CD4-positive, alpha-beta memory T cell (primary cell): ENCODE measurements around the gene MAPKAP1. TPM values are rescaled to one million over a fixed set of nuclear protein-coding genes. Genes with fewer than 3 reads are reported as not detected.
"Not testable (repeated sequence)": the region's sequence is repeated elsewhere in the genome, so short reads cannot be mapped to it uniquely, and the experiment has no call there.

ENCODE experiments used
- CTCF ChIA-PET: fragments of 350-600 bp; sonication (Branson Sonifier 250); formaldehyde crosslinking; loops from one replicate; lab custom pipeline; 2021; ENCODE audit warnings: inconsistent platforms; ENCODE audit not compliant: partially characterized antibody; lab: Charles Lee
- POLR2A ChIA-PET: fragments of 350-600 bp; sonication (Branson Sonifier 250); formaldehyde crosslinking; loops from one replicate; lab custom pipeline; 2021; ENCODE audit not compliant: partially characterized antibody; lab: Charles Lee
- DNase-seq, 5 donors: peaks; one replicate each; pipeline versions ENCODE4 v3.0.0 to v3.0.0-alpha.2; 2020 to 2022; ENCODE audit warnings: mixed read lengths in 1 of 5
- H3K27ac ChIP-seq: one replicate; pipeline ENCODE4 v1.7.0; 2013; ENCODE audit warnings: low read depth, low read length
- H3K27me3 ChIP-seq: 2 replicates; pipeline ENCODE4 v1.7.0; 2013; ENCODE audit warnings: mild to moderate bottlenecking, low read length, moderate library complexity; ENCODE audit not compliant: insufficient read depth
- H3K36me3 ChIP-seq: 2 replicates; pipeline ENCODE4 v1.7.0; 2013; ENCODE audit warnings: mild to moderate bottlenecking, low read length, moderate library complexity; ENCODE audit not compliant: insufficient read depth
- H3K4me1 ChIP-seq: 2 replicates; pipeline ENCODE4 v1.7.0; 2013; ENCODE audit warnings: mild to moderate bottlenecking, low read length, moderate library complexity; ENCODE audit not compliant: insufficient read depth
- H3K4me3 ChIP-seq, 2 donors: one replicate each; pipeline ENCODE4 v1.7.0; 2013; ENCODE audit warnings: low read length in 2 of 2, mild to moderate bottlenecking in 1 of 2
- H3K9me3 ChIP-seq, 2 donors: one replicate each; pipeline ENCODE4 v1.7.0; 2013; ENCODE audit warnings: low read length in 2 of 2, control low read depth in 1 of 2; ENCODE audit not compliant: control insufficient read depth in 1 of 2
- H3K27ac Mint-ChIP-seq, 7 donors: one replicate each; pipeline ENCODE4 v1.8.0; 2020 to 2021; ENCODE audit warnings: mixed read lengths in 7 of 7, mild to moderate bottlenecking in 6 of 7, inconsistent platforms in 3 of 7, moderate library complexity in 3 of 7
- H3K27me3 Mint-ChIP-seq, 2 donors: one replicate each; pipeline ENCODE4 v1.8.0; 2020 to 2021; ENCODE audit warnings: mixed read lengths in 2 of 2
- H3K36me3 Mint-ChIP-seq, 2 donors: one replicate each; pipeline ENCODE4 v1.8.0; 2020 to 2021; ENCODE audit warnings: mixed read lengths in 2 of 2, inconsistent platforms in 1 of 2, mild to moderate bottlenecking in 1 of 2
- H3K4me1 Mint-ChIP-seq, 4 donors: one replicate each; pipeline ENCODE4 v1.8.0; 2020 to 2021; ENCODE audit warnings: mixed read lengths in 4 of 4, mild to moderate bottlenecking in 1 of 4
- H3K4me3 Mint-ChIP-seq, 8 donors: one replicate each; pipeline ENCODE4 v1.8.0; 2020 to 2021; ENCODE audit warnings: mixed read lengths in 8 of 8, mild to moderate bottlenecking in 7 of 8, moderate library complexity in 6 of 8, inconsistent platforms in 3 of 8
- H3K9me3 Mint-ChIP-seq, 8 donors: one replicate each; pipeline ENCODE4 v1.8.0; 2020 to 2021; ENCODE audit warnings: mixed read lengths in 8 of 8, mild to moderate bottlenecking in 5 of 8, inconsistent platforms in 3 of 8, moderate library complexity in 1 of 8
- intact Hi-C: fragments of 100-400 bp; cut with micrococcal nuclease; formaldehyde crosslinking; loops from one replicate; pipeline ENCODE4 v1.15.1; 2023
- polyA plus RNA-seq, 2 donors: library from polyadenylated mRNA; unstranded; fragments of 300-500 nt; fragmentation: Illumina TruSeq; gene quantifications; one replicate each; pipeline ENCODE4 v1.2.3, GENCODE V29; 2021
- total RNA-seq, 2 experiments: library from RNA; stranded (reverse); gene quantifications; one replicate each; pipeline ENCODE4 v1.2.3, GENCODE V29; 2021

Gene MAPKAP1
- total and polyA plus RNA-seq, 4 experiments from 2014 or later, result 51.6 to 59.1 (median 55.8) TPM

DNA sequence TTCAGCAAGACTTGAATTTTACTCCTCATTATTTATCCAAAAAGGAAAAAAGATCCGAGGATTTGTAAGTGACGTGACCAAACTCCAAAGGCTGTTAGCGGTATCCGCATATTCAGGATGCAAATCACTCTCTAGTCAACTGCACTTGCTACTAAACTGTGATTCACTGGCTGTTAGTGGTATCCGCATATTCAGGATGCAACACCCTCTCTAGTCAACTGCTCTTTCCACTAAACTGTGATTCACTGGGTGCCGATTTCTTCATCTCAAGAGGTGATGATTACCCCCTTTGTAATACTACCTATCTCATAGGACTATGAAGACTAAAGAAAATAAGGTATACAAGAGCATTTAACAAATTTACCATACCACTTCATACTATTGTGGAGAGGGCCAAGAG, 5.7 kb downstream of the MAPKAP1 start:
- no peak for DNase-seq
- Histone ChIP-seq H3K27me3 (no peaks in the 10 kb centered on the region), H3K4me1 (peaks cover 24% of the 10 kb centered on the region), H3K4me3 (no peak overlapping the region), H3K36me3 (no peaks in the 10 kb centered on the region), H3K27ac (no peak overlapping the region), H3K9me3 (no peaks in the 10 kb centered on the region)
- Mint-ChIP-seq H3K9me3 (no peaks in the 10 kb centered on the region), H3K36me3 (peaks cover 0 to 7% of the 10 kb centered on the region in 2 donors), H3K4me3 (no peak overlapping the region), H3K4me1 (peaks cover 38 to 70% (median 48%) of the 10 kb centered on the region in 4 donors), H3K27ac (no peak overlapping the region), H3K27me3 (no peaks in the 10 kb centered on the region)
- POLR2A ChIA-PET, result no interaction called here
- intact Hi-C loops, result no loop called here
- CTCF ChIA-PET, result no interaction called here

- peaks cover 18% of the 10 kb centered on the region for H3K4me1 ChIP-seq
- H3K27ac ChIP-seq, result no peak overlapping the region
- H3K9me3 ChIP-seq, result no peaks in the 10 kb centered on the region
- DNase-seq, result no peak
- CTCF ChIA-PET, result no interaction called here
- no peaks in the 10 kb centered on the region for H3K36me3 ChIP-seq
- Mint-ChIP-seq H3K9me3 (no peaks in the 10 kb centered on the region), H3K27me3 (no peaks in the 10 kb centered on the region), H3K4me1 (peaks cover 33 to 67% (median 44%) of the 10 kb centered on the region in 4 donors), H3K27ac (peak overlapping the region in 1 of 7 donors; percentile 56), H3K36me3 (peaks cover 0 to 7% of the 10 kb centered on the region in 2 donors), H3K4me3 (peak overlapping the region in 2 of 8 donors; percentile 24 to 47)
- no peaks in the 10 kb centered on the region for H3K27me3 ChIP-seq
- intact Hi-C loops, result no loop called here
- POLR2A ChIA-PET, result no interaction called here
- H3K4me3 ChIP-seq, result no peak overlapping the region
Measured at GRCh38 chr9:125700791-125701190, 6.2 kb downstream of the MAPKAP1 start.

- Histone ChIP-seq H3K27ac (no peak overlapping the region), H3K4me3 (no peak overlapping the region), H3K36me3 (no peaks in the 10 kb centered on the region), H3K4me1 (peaks cover 9% of the 10 kb centered on the region), H3K9me3 (no peaks in the 10 kb centered on the region), H3K27me3 (no peaks in the 10 kb centered on the region)
- H3K36me3 Mint-ChIP-seq, result peaks cover 0 to 7% of the 10 kb centered on the region in 2 donors
- CTCF ChIA-PET, result no interaction called here
- no peak overlapping the region for H3K4me3 Mint-ChIP-seq
- H3K9me3 Mint-ChIP-seq, result no peaks in the 10 kb centered on the region
- H3K4me1 Mint-ChIP-seq, result peaks cover 29 to 58% (median 36%) of the 10 kb centered on the region in 4 donors
- intact Hi-C loops, result no loop called here
- DNase-seq, result no peak
- no peak overlapping the region for H3K27ac Mint-ChIP-seq
- POLR2A ChIA-PET, result no interaction called here
- H3K27me3 Mint-ChIP-seq, result no peaks in the 10 kb centered on the region
Measured at GRCh38 chr9:125699870-125700269, 7.1 kb downstream of the MAPKAP1 start.

DNA sequence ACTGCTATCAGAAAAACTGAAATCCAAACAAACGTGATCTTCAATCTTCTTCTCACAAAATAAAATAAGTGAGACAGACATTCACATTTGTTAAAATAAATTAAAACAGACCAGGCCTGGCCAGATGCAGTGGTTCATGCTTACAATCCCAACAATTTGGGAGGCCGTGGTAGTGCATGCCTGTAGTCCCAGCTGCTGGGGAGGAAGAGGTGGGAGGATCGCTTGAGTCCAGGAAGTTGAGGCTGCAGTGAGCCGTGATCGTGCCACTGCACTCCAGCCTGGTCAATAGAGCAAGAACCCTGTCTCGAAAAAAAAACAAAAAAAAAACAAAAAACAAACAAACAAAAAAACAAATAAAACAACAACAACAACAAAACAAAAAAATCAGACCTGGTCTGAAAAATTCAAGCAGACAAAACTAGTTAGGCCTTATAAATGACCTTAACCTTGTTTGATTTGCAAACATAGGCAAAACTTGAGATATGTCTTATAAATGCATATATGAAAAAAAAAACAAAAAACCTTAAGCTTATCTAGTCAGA, 10.8 kb downstream of the MAPKAP1 start:
- Mint-ChIP-seq H3K4me1 (peaks cover 15 to 45% (median 25%) of the 10 kb centered on the region in 4 donors), H3K9me3 (no peaks in the 10 kb centered on the region), H3K36me3 (peaks cover 2 to 5% of the 10 kb centered on the region in 2 donors), H3K4me3 (no peak overlapping the region), H3K27me3 (no peaks in the 10 kb centered on the region), H3K27ac (no peak overlapping the region)
- Histone ChIP-seq H3K9me3 (no peaks in the 10 kb centered on the region), H3K36me3 (no peaks in the 10 kb centered on the region), H3K4me1 (peaks cover 6% of the 10 kb centered on the region), H3K27ac (no peak overlapping the region), H3K4me3 (no peak overlapping the region), H3K27me3 (no peaks in the 10 kb centered on the region)
- DNase-seq, result no peak
- CTCF ChIA-PET, result no interaction called here
- POLR2A ChIA-PET, result no interaction called here
- intact Hi-C loops, result no loop called here

- H3K36me3 Mint-ChIP-seq, H3K27ac Mint-ChIP-seq, intact Hi-C loops, H3K9me3 Mint-ChIP-seq, DNase-seq, CTCF ChIA-PET, H3K4me1 ChIP-seq, H3K4me3 Mint-ChIP-seq, H3K27me3 ChIP-seq, H3K4me3 ChIP-seq, H3K27ac ChIP-seq, H3K36me3 ChIP-seq, H3K9me3 ChIP-seq, H3K27me3 Mint-ChIP-seq, POLR2A ChIA-PET: not testable (repeated sequence)
- peaks cover 15 to 46% (median 26%) of the 10 kb centered on the region in 4 donors for H3K4me1 Mint-ChIP-seq
Measured at GRCh38 chr9:125695548-125695947, 11.5 kb downstream of the MAPKAP1 start.

DNA sequence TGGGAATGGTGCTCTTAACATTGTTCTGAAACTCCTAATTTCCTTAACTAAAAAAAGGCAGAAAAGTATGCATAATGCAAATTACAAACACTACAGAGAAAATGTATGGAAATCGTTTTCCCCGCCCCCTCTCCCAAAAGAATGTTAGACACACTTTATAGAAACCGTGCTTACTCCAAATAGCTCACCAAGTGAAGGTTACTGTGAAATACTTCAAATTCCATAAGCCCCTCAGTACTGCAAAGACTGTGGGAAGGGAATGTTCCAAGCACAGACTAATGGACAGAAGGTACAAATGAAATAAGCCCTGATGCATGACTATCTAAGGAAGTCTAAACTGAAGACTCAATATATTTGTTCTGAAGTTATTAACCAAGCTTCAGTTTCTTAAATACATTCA, 12.5 kb downstream of the MAPKAP1 start:
- H3K9me3 ChIP-seq, result no peaks in the 10 kb centered on the region
- no peaks in the 10 kb centered on the region for H3K36me3 ChIP-seq
- H3K27ac Mint-ChIP-seq, result no peak overlapping the region
- H3K4me1 Mint-ChIP-seq, result peaks cover 14 to 38% (median 30%) of the 10 kb centered on the region in 4 donors
- no peaks in the 10 kb centered on the region for H3K9me3 Mint-ChIP-seq
- ChIA-PET CTCF (no interaction called here), POLR2A (no interaction called here)
- intact Hi-C loops, result no loop called here
- no peaks in the 10 kb centered on the region for H3K27me3 Mint-ChIP-seq
- no peak overlapping the region for H3K4me3 ChIP-seq
- no peak overlapping the region for H3K27ac ChIP-seq
- peak overlapping the region in 1 of 8 donors; percentile 13 for H3K4me3 Mint-ChIP-seq
- H3K27me3 ChIP-seq, result no peaks in the 10 kb centered on the region
- no peak for DNase-seq
- no peaks in the 10 kb centered on the region for H3K4me1 ChIP-seq
- H3K36me3 Mint-ChIP-seq, result peaks cover 13 to 14% of the 10 kb centered on the region in 2 donors

- H3K27ac Mint-ChIP-seq, H3K9me3 ChIP-seq, H3K4me3 ChIP-seq, H3K4me1 ChIP-seq, CTCF ChIA-PET, H3K27ac ChIP-seq, H3K27me3 Mint-ChIP-seq, H3K4me3 Mint-ChIP-seq, H3K27me3 ChIP-seq, DNase-seq, H3K36me3 ChIP-seq, POLR2A ChIA-PET, H3K9me3 Mint-ChIP-seq, intact Hi-C loops: not testable (repeated sequence)
- H3K36me3 Mint-ChIP-seq, result peaks cover 13 to 14% of the 10 kb centered on the region in 2 donors
- H3K4me1 Mint-ChIP-seq, result peaks cover 16 to 34% (median 27%) of the 10 kb centered on the region in 4 donors
Measured at GRCh38 chr9:125693492-125693891, 13.5 kb downstream of the MAPKAP1 start.
